GM21723 (cell line): ENCODE measurements around the gene BICC1.
A peak's percentile ranks its signal among the peaks of the same experiment; 100 is the strongest.

Experiments
- ATAC-seq: cut with Tn5 transposase; IDR thresholded peaks from one replicate; pipeline ENCODE4 v1.9.1; 2021; ENCODE audit warnings: mild to moderate bottlenecking, moderate library complexity; ENCODE audit not compliant: unreplicated experiment

BICC1 gene

GRCh38 chr10:58515291-58515941 lies 2.7 kb downstream of the BICC1 start:
- no peak for ATAC-seq

- ATAC-seq: no peak
Observed at GRCh38 chr10:58516119-58516518, 3.4 kb downstream of the BICC1 start.

DNA sequence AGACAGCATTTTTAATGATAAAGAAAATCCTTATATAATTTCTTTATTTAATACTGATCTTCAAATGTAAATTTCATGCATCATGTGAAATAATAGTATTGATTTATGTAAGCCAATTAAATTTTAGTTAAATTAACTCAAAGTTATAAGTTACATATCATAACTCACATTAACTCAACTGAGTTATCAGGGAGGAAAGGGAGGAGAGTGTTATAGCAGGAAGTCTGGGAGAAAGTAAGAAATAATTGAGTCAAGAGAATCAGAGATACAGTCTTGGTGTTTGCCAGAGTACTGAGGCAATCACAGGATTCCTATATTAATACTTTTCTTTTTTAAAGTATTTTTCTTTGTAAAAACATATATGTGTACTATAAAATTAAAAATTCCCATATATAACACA lies 4.0 kb downstream of the BICC1 start:
- ATAC-seq: no peak

DNA sequence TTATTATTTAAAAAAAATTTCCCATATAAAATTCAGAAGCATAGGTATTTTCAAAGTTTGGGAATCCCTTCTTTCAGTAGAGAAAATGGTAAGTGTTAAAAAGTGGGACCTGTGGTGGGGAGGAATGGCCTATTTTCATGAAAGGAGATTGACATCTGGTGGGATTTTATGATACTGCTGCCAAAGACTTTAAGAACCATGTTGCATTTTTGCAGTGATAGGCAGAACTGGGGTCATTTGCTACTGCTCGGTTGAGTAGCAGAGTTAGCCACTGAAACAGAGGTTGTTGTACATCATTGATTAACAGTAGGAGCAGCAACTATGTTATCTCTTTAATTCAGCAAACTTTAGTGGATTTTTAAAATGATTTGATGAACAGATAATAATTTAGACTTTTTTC lies 4.4 kb downstream of the BICC1 start:
- ATAC-seq: no peak

DNA sequence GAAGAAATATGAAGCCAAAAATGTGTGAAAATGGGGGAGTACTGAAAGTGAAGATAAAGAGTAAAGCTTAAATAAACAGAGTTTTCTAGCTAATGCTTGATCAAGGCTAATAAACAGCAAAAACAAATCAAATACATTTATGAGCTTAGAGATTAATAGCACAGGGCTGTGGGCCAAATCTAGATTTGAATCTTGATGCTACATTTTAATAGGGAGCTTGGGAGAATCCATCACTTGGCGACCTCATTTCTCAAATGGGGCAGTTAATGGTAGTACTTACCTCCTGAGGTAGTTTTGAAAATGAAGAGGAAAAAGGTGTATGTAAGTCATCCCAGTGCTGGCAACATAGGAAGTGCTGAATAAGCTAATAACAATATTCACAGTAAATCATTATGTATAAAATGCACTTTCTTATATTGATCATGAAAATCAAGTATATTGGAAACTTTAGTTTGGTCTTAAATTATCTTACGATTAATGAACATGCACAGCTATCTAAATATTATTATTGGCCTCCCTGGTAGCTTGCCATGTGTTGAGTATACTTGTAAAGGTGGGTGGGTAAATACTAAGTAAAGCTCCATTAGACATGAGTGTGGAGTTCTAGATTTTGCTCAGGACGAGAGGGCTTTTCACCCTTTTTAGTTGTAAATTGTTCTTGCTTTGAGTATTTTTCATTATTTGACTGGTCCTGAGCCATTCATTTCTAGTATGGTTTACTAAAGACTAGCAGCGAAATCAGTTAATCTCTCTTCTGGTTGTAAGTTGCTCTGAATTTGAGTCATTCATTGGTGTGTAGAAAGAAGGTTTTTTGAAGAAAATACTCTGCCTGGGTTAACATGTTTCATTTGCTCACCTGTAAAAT lies 5.1 kb downstream of the BICC1 start:
- no peak for ATAC-seq

DNA sequence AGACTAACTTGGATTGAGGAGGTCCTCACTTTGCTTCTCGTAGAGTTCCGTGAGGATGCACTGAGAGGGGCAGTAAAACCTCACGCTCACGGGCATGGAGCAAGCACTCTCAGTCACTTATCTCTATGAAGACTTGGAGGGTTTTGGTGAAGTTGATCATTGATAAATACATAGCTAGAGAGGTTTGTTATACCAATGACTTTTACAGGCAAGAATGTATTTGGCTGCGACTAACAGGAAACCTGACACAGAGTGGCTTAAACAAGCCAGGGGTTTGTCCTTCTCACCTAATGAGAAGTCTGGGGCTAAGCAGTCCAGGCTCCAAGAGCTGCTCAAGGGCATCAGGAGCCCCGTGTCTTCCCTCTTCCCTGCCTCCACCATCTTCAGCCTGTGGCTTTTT lies 6.1 kb downstream of the BICC1 start:
- no peak for ATAC-seq

DNA sequence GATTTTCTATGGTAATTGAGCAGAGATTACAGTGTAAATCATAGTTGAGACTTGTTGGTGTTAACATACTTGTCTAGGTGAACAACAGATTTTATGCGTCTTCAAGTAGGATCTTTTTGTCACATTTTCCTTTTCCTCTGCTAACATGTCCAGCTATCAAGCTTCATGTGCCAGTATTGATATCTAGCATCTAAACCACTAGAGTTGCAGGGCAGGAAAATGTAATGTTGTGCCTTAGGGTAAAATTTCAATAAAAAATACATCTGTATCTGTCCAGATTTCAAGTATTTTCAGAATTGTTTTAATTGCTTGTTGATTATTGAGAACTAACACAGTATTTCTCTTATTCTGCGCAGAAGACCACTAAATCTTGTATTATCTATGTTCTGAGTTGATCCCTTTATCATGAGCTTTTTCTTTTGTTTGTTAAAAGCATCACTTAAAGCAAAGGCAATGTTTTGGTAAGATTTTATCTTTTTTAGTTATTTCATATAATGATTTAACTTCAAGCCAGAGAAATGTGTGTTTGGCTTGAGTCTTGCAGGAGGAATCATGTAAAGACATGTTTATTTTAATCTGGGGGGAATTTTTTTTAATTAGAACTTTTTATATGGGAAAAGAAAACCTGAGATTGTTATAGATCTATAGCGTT lies 16.5 kb downstream of the BICC1 start:
- ATAC-seq: no peak

- peak; percentile 98 for ATAC-seq
Observed at GRCh38 chr10:58531084-58531695, 18.5 kb downstream of the BICC1 start.

- no peak for ATAC-seq
Observed at GRCh38 chr10:58535311-58535710, 22.6 kb downstream of the BICC1 start.

GRCh38 chr10:58543141-58543540 lies 30.5 kb downstream of the BICC1 start:
- no peak for ATAC-seq

DNA sequence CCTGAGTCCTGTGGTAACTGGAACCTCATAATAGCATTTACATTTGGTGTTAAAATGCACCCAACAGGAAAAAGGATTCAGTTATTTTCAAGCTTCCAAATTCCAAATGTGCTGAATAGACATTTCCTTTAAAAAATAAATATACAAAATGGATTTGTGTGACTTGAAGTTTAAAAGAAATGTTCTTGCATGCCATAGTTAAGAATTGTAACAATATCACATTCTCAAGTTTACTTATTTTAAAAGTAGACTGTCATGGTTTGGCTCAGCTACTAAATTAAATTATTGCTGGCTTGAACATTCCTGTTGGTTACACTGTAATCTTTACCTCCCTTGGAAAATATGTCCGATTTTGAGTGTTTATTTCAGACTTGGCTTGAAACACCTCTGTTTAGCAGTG lies 31.5 kb downstream of the BICC1 start:
- ATAC-seq: no peak

DNA sequence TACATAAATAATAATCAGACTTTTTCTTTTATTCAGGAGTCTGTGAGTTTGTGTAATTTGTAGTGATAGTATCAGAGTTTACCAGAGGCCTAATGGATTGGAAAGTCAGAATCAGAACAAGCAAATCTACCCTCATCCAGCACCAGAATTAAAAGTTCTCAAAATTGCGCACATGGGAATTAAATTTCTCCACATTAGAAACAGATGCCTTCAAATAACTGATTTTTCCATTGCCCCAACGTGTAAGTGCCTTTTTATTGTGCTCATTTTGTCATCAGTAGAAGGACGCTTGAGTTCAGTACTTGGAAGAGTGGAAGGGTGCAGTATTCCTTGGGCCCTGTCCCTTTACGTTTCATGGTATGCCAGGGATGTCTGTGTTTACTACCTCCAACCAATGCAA lies 32.8 kb downstream of the BICC1 start:
- no peak for ATAC-seq

GRCh38 chr10:58546137-58546536 lies 33.5 kb downstream of the BICC1 start:
- ATAC-seq: no peak

- ATAC-seq: no peak
Observed at GRCh38 chr10:58546722-58547445, 34.2 kb downstream of the BICC1 start.

DNA sequence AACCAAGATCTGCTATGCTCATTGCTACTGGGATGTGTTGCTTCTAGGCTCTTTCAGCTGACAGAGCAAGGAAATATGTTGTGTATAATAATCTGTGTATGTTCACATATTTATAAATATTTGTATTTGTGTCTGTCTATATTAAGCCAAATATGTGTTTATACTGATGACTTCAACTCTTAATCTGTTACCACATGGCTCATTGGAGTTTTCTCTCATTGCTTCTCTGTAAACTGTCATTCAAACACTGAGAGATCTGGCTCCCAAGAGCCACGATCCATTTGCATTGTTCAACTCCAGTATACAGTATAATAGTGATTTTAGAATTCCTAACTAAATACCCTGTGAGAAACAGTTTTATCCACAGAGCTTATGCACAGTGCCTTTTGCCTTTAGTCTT lies 35.3 kb downstream of the BICC1 start:
- ATAC-seq: no peak

GRCh38 chr10:58554316-58554715 lies 41.6 kb downstream of the BICC1 start:
- no peak for ATAC-seq

- no peak for ATAC-seq
Observed at GRCh38 chr10:58555170-58555929, 42.7 kb downstream of the BICC1 start.

- no peak for ATAC-seq
Observed at GRCh38 chr10:58555930-58556311, 43.2 kb downstream of the BICC1 start.

- ATAC-seq: no peak
Observed at GRCh38 chr10:58556516-58557165, 44.0 kb downstream of the BICC1 start.

- no peak for ATAC-seq
Observed at GRCh38 chr10:58557714-58558113, 45.0 kb downstream of the BICC1 start.
